Osteocyte (in vitro differentiated cells): ENCODE measurements around the gene ACTL7B. TPM values are rescaled to one million over a fixed set of nuclear protein-coding genes. Genes with fewer than 3 reads are reported as not detected.
"Not testable (repeated sequence)": the region's sequence is repeated elsewhere in the genome, so short reads cannot be mapped to it uniquely, and the experiment has no call there.

ENCODE experiments used
- DNase-seq: peaks from one replicate; pipeline ENCODE4 v3.0.0; 2021; ENCODE audit warnings: mixed read lengths; ENCODE audit not compliant: unreplicated experiment; ENCODE audit errors: extremely low spot score
- H3K27ac Mint-ChIP-seq: one replicate; pipeline ENCODE4 v1.8.0; 2021; ENCODE audit warnings: mild to moderate bottlenecking, mixed read lengths; ENCODE audit not compliant: unreplicated experiment
- H3K27me3 Mint-ChIP-seq: one replicate; pipeline ENCODE4 v1.8.0; 2021; ENCODE audit warnings: mixed read lengths; ENCODE audit not compliant: unreplicated experiment
- H3K36me3 Mint-ChIP-seq: one replicate; pipeline ENCODE4 v1.8.0; 2021; ENCODE audit warnings: mixed read lengths; ENCODE audit not compliant: unreplicated experiment
- H3K4me1 Mint-ChIP-seq: one replicate; pipeline ENCODE4 v1.8.0; 2021; ENCODE audit warnings: mixed read lengths; ENCODE audit not compliant: unreplicated experiment
- H3K4me3 Mint-ChIP-seq: one replicate; pipeline ENCODE4 v1.8.0; 2021; ENCODE audit warnings: mild to moderate bottlenecking, moderate library complexity, mixed read lengths; ENCODE audit not compliant: unreplicated experiment
- H3K9me3 Mint-ChIP-seq: one replicate; pipeline ENCODE4 v1.8.0; 2021; ENCODE audit warnings: mixed read lengths; ENCODE audit not compliant: unreplicated experiment
- CTCF ChIP-seq: fragments of 200-600 bp; sonication (generic); IDR thresholded peaks from 2 replicates; pipeline ENCODE4 v1.5.0; 2021; ENCODE audit warnings: antibody characterized with exemption, mild to moderate bottlenecking, moderate library complexity
- total RNA-seq: library from RNA; stranded (reverse); gene quantifications from 2 replicates; pipeline ENCODE4 v1.2.1, GENCODE V29; 2021

The ACTL7B gene
- total RNA-seq, 1 donor from 2014 or later = not detected

DNA sequence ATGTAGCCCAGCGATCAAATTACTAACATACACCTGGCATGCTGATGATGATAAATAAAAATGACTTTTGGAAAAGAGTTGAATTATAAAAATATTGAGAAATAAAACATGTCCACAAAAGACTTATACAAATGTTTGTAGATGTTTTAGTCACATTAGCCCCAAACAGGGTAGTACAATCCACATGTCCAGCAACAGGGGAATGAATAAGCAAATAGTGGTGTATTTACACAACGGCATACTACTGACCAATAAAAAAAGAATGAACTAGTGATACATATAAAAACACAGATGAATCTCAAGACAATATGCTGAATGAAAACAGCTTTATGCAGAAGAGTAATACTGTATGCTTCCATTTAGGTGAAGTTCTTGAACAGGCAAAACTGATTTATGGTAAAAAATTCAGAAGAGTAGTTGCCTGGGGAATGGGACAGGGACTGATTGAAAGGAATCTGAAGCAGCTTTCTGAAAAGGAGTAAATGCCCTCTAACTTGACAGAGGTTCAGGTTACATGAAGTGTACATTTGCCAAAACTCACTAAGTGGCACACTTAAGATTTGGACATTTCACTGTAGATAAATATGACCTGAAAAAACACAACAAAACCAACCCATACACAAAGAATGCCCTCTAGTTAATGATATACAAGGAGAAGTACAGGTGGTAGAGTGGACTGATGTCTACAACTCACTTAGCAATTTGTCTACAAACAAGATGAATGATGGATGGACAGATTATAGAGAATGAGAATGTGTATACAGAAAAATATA, 41.7 kb upstream of the ACTL7B start:
- Mint-ChIP-seq H3K4me1 (no peaks in the 10 kb centered on the region), H3K4me3 (no peak overlapping the region), H3K27me3 (no peaks in the 10 kb centered on the region), H3K36me3 (peaks cover 58% of the 10 kb centered on the region), H3K27ac (no peak overlapping the region), H3K9me3 (no peaks in the 10 kb centered on the region)
- no peak for DNase-seq
- no peak for TF ChIP-seq CTCF

DNA sequence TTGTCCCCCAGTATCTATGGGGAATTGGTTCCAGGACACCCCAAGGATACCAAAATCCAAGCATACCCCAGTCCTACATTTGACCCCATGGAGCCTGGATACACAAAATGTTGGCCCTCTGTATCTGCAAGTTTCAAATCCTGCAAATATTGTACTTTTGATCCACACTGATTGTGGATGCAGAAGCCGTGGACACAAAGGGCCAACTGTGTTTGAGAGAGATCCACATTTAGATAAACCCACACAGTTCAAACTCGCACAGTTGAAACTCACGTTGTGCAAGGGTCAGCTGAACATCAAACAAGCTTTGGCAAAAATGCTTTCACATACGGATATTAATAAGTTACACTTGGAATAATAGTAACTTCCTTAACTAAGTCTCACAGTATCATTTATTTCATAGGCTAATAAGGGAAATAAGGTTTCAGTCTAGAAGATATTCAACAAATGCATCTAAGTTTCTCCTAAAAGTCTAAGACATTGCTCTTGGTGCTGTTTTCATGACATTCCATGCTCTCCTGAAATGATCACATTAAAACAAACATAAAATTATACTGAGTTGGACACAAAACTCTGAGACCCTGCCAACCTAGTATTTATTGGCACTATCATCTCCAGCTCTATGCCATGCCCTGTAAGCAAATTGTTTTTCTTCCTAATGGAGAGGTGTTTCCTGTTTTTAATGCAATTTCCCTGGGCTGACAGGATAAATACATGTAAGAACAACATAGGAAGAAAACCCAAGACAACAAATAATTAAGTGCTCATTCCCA, 38.6 kb upstream of the ACTL7B start:
- Mint-ChIP-seq H3K27ac (no peak overlapping the region), H3K4me3 (no peak overlapping the region), H3K4me1 (no peaks in the 10 kb centered on the region), H3K36me3 (peaks cover 61% of the 10 kb centered on the region), H3K9me3 (no peaks in the 10 kb centered on the region), H3K27me3 (no peaks in the 10 kb centered on the region)
- no peak for DNase-seq
- TF ChIP-seq CTCF = no peak

DNA sequence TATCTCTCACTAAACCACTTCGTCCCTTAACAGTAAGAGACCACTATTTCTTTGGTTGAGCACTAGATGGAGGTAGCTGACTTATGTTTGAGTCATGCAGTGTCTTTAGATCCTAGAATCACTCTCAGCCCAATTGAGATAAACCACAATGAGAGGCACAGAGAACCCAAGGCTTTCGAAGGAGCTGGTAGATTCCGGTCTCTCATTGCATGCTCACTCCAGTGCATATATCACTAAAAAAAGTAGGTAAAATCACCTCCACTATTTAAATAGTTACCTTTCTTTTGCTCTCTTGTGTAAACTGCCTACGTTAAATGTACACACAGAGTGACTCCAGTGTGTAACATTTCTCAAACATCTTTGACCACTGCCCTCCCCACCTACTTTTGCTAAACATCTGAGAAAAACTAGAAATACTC, 33.9 kb upstream of the ACTL7B start:
- DNase-seq = no peak
- Mint-ChIP-seq H3K27me3 (no peaks in the 10 kb centered on the region), H3K36me3 (peaks cover 50% of the 10 kb centered on the region), H3K27ac (no peak overlapping the region), H3K9me3 (peaks cover 5% of the 10 kb centered on the region), H3K4me1 (peaks cover 7% of the 10 kb centered on the region), H3K4me3 (no peak overlapping the region)
- peak; percentile 40 for TF ChIP-seq CTCF

DNA sequence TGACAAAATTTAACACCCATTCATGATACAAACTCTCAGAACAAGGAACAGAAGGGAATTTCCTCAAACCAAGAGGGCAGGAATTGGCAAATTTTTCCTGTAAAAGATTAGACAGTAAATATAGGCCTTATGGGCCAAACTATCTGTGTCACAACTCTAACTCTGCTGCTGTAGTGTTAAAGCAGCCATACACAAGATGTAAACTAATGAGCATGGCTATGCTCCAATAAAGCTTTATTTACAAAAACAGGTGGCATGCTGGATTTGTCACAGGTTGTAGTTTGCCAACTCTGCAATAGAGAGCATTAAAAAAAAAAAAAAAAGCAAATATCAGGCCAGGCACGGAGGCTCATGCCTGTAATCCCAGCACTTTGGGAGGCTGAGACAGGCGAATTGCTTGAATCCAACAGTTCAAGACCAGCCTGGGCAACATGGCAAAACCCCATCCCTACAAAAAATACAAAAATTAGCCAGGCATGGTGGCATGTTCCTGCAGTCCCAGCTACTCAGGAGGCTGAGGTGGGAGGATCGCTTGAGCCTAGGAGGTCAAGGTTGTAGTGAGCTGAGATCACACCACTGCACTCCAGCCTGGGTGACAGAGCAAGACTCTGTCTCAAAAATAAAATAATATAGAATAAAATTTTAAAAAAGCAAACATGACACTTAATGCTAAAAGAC, 30.9 kb upstream of the ACTL7B start:
- DNase-seq, H3K9me3 Mint-ChIP-seq, H3K4me1 Mint-ChIP-seq, H3K4me3 Mint-ChIP-seq, H3K27me3 Mint-ChIP-seq: not testable (repeated sequence)
- peaks cover 49% of the 10 kb centered on the region for H3K36me3 Mint-ChIP-seq
- peak overlapping the region; percentile 5 for H3K27ac Mint-ChIP-seq

- Mint-ChIP-seq H3K4me3 (no peak overlapping the region), H3K9me3 (peaks cover 5% of the 10 kb centered on the region), H3K36me3 (peaks cover 43% of the 10 kb centered on the region), H3K27me3 (no peaks in the 10 kb centered on the region), H3K4me1 (peaks cover 7% of the 10 kb centered on the region), H3K27ac (peak overlapping the region; percentile 5)
- no peak for TF ChIP-seq CTCF
- DNase-seq = no peak
These were observed 30.0 kb upstream of the ACTL7B start for GRCh38 chr9:108885643-108886348.
